ENCODE data around the gene HCRTR1. TPM values are rescaled to one million over a fixed set of nuclear protein-coding genes. Genes with fewer than 3 reads are reported as not detected.

HCRTR1 gene
- polyA plus RNA-seq, 1 of the 3 experiments (the other 2 are of a cell fraction), result 0.03 TPM

GRCh38 chr1:31605908-31606427 lies 11.5 kb upstream of the HCRTR1 start:
- H3K9ac ChIP-seq, result no peak overlapping the region
- H3K27ac ChIP-seq (ENCODE audit: low read depth in 2 of 2, low read length in 1 of 2), result no peak overlapping the region
- H3K9me3 ChIP-seq, result no peaks in the 10 kb centered on the region
- no peak overlapping the region for H2AFZ ChIP-seq (ENCODE audit: low read depth)
- H3K4me3 ChIP-seq (ENCODE audit: low read depth in 2 of 2, low read length in 1 of 2), result no peak overlapping the region
- no peak for DNase-seq
- H3K4me1 ChIP-seq (ENCODE audit: control insufficient read depth in 1 of 2, insufficient read depth in 2 of 2, low read depth in 1 of 2, low read length in 1 of 2), result 0 out of 4 replicates have a peak, but pooled peaks cover 0 to 8% of the 10 kb centered on the region in 2 experiments
- no peaks in the 10 kb centered on the region for H4K20me1 ChIP-seq (ENCODE audit: insufficient read depth)
- ChIA-PET POLR2A (no interaction called here), CTCF (interaction anchor here (1.0 to 7.8 kb wide), 3 partner anchors 9 to 13 kb away, joined by 3 to 56 read pairs (median 6); partner anchors contain the start of gene HCRTR1)
- WGBS (ENCODE audit: low lambda C conversion rate), result 80% methylated on average over 4 of the region's 4 CpGs
- H3K36me3 ChIP-seq (replicated peaks in 1 of 2; ENCODE audit: control insufficient read depth in 1 of 2, insufficient read depth in 2 of 2, low read length in 1 of 2), result no peaks in the 10 kb centered on the region
- TF ChIP-seq ELF1 (IDR thresholded peaks at IDR 0.05), result no peak
- TF ChIP-seq SIN3A (IDR thresholded peaks at IDR 0.05; ENCODE audit: borderline replicate concordance, low read depth, low read length), result no peak
- TF ChIP-seq MXI1 (IDR thresholded peaks at IDR 0.05; ENCODE audit: low read depth, low read length), result no peak
- no peak for TF ChIP-seq CTCF (IDR thresholded peaks at IDR 0.05)
- no peak for TF ChIP-seq MAX (IDR thresholded peaks at IDR 0.05; ENCODE audit: low read depth)
- no peak for TF ChIP-seq CHD2 (IDR thresholded peaks at IDR 0.05; ENCODE audit: low read length, partially characterized antibody)
- H3F3A ChIP-seq (replicated peaks; ENCODE audit: insufficient read depth), result peaks cover 7% of the 10 kb centered on the region
- no peaks in the 10 kb centered on the region for H3K9me2 ChIP-seq
- no peaks in the 10 kb centered on the region for H3K79me2 ChIP-seq (ENCODE audit: insufficient read depth)
- H3K27me3 ChIP-seq (ENCODE audit: insufficient read depth), result no peaks in the 10 kb centered on the region
- H3K4me2 ChIP-seq, result no peak overlapping the region

GRCh38 chr1:31607360-31607759 lies 10.1 kb upstream of the HCRTR1 start:
- Histone ChIP-seq H3K36me3 (replicated peaks in 1 of 2; ENCODE audit: control insufficient read depth in 1 of 2, insufficient read depth in 2 of 2, low read length in 1 of 2) (no peaks in the 10 kb centered on the region), H3K4me2 (no peak overlapping the region), H3K9me2 (no peaks in the 10 kb centered on the region), H3K79me2 (ENCODE audit: insufficient read depth) (no peaks in the 10 kb centered on the region), H2AFZ (ENCODE audit: low read depth) (no peak overlapping the region), H3K9me3 (no peaks in the 10 kb centered on the region), H3F3A (replicated peaks; ENCODE audit: insufficient read depth) (peaks cover 7% of the 10 kb centered on the region), H4K20me1 (ENCODE audit: insufficient read depth) (no peaks in the 10 kb centered on the region), H3K4me1 (ENCODE audit: control insufficient read depth in 1 of 2, insufficient read depth in 2 of 2, low read depth in 1 of 2, low read length in 1 of 2) (0 out of 4 replicates have a peak, but pooled peaks cover 0 to 8% of the 10 kb centered on the region in 2 experiments), H3K4me3 (ENCODE audit: low read depth in 2 of 2, low read length in 1 of 2) (no peak overlapping the region), H3K27ac (ENCODE audit: low read depth in 2 of 2, low read length in 1 of 2) (no peak overlapping the region), H3K9ac (no peak overlapping the region), H3K27me3 (ENCODE audit: insufficient read depth) (no peaks in the 10 kb centered on the region; the same call in 1 of the 2 replicates)
- ChIA-PET POLR2A (no interaction called here), CTCF (interaction anchor here (1.2 to 7.8 kb wide), 2 partner anchors 11 to 58 kb away, joined by 3 to 56 read pairs; partner anchors contain the start of gene HCRTR1)
- DNase-seq, result no peak
- WGBS (ENCODE audit: low lambda C conversion rate), result 75% methylated on average over 5 of the region's 5 CpGs
- TF ChIP-seq FOXJ3 (CRISPR knock-in tag; IDR thresholded peaks at IDR 0.05), result no peak
- no peak for TF ChIP-seq RXRA (IDR thresholded peaks at IDR 0.05; ENCODE audit: borderline replicate concordance, low read depth)
